HL-60 (cell line): Measurements from ENCODE around the gene MID1.

ENCODE experiments used
- DNase-seq, 2 experiments: peaks; one replicate each; pipeline ENCODE4 v3.0.0-alpha.2; 2010 to 2020; ENCODE audit warnings: low read depth in 1 of 2, low spot score in 1 of 2
- H3K27ac ChIP-seq: fragments of 250-450 bp; sonication (Bioruptor Pico); replicated peaks from 2 replicates; pipeline ENCODE4 v1.5.1; 2020; ENCODE audit warnings: mild to moderate bottlenecking, moderate library complexity
- H3K27me3 ChIP-seq: fragments of 250-450 bp; sonication (Bioruptor Pico); 2 replicates; pipeline ENCODE4 v1.5.1; 2021; ENCODE audit warnings: mild to moderate bottlenecking, moderate library complexity; ENCODE audit not compliant: insufficient read depth, poor library complexity, severe bottlenecking
- H3K4me3 ChIP-seq: replicated peaks from 2 replicates; pipeline ENCODE4 v1.5.1; 2011; ENCODE audit warnings: mild to moderate bottlenecking, control low read depth, low read length; ENCODE audit not compliant: insufficient read depth
- CTCF ChIP-seq: IDR thresholded peaks from one replicate; pipeline ENCODE4 v1.5.1; 2011; ENCODE audit warnings: low read length, control low read depth, inconsistent platforms; ENCODE audit not compliant: insufficient read depth
- GABPA ChIP-seq: IDR thresholded peaks from 2 replicates; pipeline ENCODE4 v1.6.1; 2012; ENCODE audit warnings: low read depth
- POLR2AphosphoS5 ChIP-seq: IDR thresholded peaks from 2 replicates; pipeline ENCODE4 v1.6.1; 2012; ENCODE audit warnings: low read depth
- REST ChIP-seq: IDR thresholded peaks from 2 replicates; pipeline ENCODE4 v1.6.1; 2012; ENCODE audit warnings: low read depth; ENCODE audit not compliant: insufficient replicate concordance
- SPI1 ChIP-seq: IDR thresholded peaks from 2 replicates; pipeline ENCODE4 v1.6.1; 2012; ENCODE audit warnings: low read depth, mild to moderate bottlenecking, borderline replicate concordance

Gene MID1

GRCh38 chrX:10505726-10506125 is 114.7 kb downstream of the MID1 start:
- H3K4me3 ChIP-seq, result no peak overlapping the region
- no peak for TF ChIP-seq REST
- TF ChIP-seq POLR2AphosphoS5, result no peak
- no peak for TF ChIP-seq CTCF
- no peak for TF ChIP-seq GABPA
- TF ChIP-seq SPI1, result no peak
- no peak for DNase-seq
- H3K27ac ChIP-seq, result no peak overlapping the region
- no peaks in the 10 kb centered on the region for H3K27me3 ChIP-seq

- Histone ChIP-seq H3K27ac (no peak overlapping the region), H3K27me3 (no peaks in the 10 kb centered on the region), H3K4me3 (no peak overlapping the region)
- TF ChIP-seq REST, result no peak
- no peak for TF ChIP-seq GABPA
- no peak for TF ChIP-seq POLR2AphosphoS5
- no peak for TF ChIP-seq SPI1
- no peak for TF ChIP-seq CTCF
- no peak for DNase-seq
Measured at GRCh38 chrX:10502961-10503360, 117.4 kb downstream of the MID1 start.

- TF ChIP-seq CTCF, result no peak
- no peak for TF ChIP-seq REST
- Histone ChIP-seq H3K27me3 (no peaks in the 10 kb centered on the region), H3K4me3 (no peak overlapping the region), H3K27ac (no peak overlapping the region)
- no peak for DNase-seq
Measured at GRCh38 chrX:10501611-10502010, 118.8 kb downstream of the MID1 start.
